HG03175 (cell line): ENCODE data around the gene TBC1D5.
A peak's percentile ranks its signal among the peaks of the same experiment; 100 is the strongest.
"Not testable (repeated sequence)": the region's sequence is repeated elsewhere in the genome, so short reads cannot be mapped to it uniquely, and the experiment has no call there.

Source experiments
- ATAC-seq: cut with Tn5 transposase; IDR thresholded peaks from one replicate; pipeline ENCODE4 v1.9.1; 2021; ENCODE audit warnings: mild to moderate bottlenecking, moderate library complexity; ENCODE audit not compliant: unreplicated experiment

Gene TBC1D5

GRCh38 chr3:17749281-17749680, 6.8 kb upstream of the TBC1D5 start:
- ATAC-seq, result peak; percentile 45

GRCh38 chr3:17747890-17748247, 5.4 kb upstream of the TBC1D5 start:
- no peak for ATAC-seq

- peak; percentile 65 for ATAC-seq
Measured at GRCh38 chr3:17747174-17747889, 4.9 kb upstream of the TBC1D5 start.

- no peak for ATAC-seq
Measured at GRCh38 chr3:17745894-17746293, 3.5 kb upstream of the TBC1D5 start.

- ATAC-seq, result no peak
Measured at GRCh38 chr3:17745301-17745700, 2.9 kb upstream of the TBC1D5 start.

GRCh38 chr3:17744693-17745092, 2.3 kb upstream of the TBC1D5 start:
- no peak for ATAC-seq

GRCh38 chr3:17743658-17743995, 1.2 kb upstream of the TBC1D5 start:
- no peak for ATAC-seq

- ATAC-seq, result peak; percentile 1
Measured at GRCh38 chr3:17742880-17743657, 638 bp upstream of the TBC1D5 start.

GRCh38 chr3:17741621-17742101, 770 bp downstream of the TBC1D5 start:
- no peak for ATAC-seq

- no peak for ATAC-seq
Measured at GRCh38 chr3:17740721-17741141, 1.7 kb downstream of the TBC1D5 start.

GRCh38 chr3:17738921-17739320, 3.5 kb downstream of the TBC1D5 start:
- no peak for ATAC-seq

- no peak for ATAC-seq
Measured at GRCh38 chr3:17738219-17738618, 4.2 kb downstream of the TBC1D5 start.

GRCh38 chr3:17737591-17737990, 4.8 kb downstream of the TBC1D5 start:
- no peak for ATAC-seq

- not testable (repeated sequence) for ATAC-seq
Measured at GRCh38 chr3:17735362-17735761, 7.1 kb downstream of the TBC1D5 start.

GRCh38 chr3:17733768-17734167, 8.7 kb downstream of the TBC1D5 start:
- no peak for ATAC-seq

GRCh38 chr3:17733215-17733614, 9.2 kb downstream of the TBC1D5 start:
- ATAC-seq, result no peak

- no peak for ATAC-seq
Measured at GRCh38 chr3:17730318-17730967, 12.0 kb downstream of the TBC1D5 start.

GRCh38 chr3:17726313-17726712, 16.1 kb downstream of the TBC1D5 start:
- ATAC-seq, result no peak

GRCh38 chr3:17725844-17726243, 16.6 kb downstream of the TBC1D5 start:
- ATAC-seq, result not testable (repeated sequence)

GRCh38 chr3:17724948-17725347, 17.5 kb downstream of the TBC1D5 start:
- ATAC-seq, result no peak

- no peak for ATAC-seq
Measured at GRCh38 chr3:17724122-17724521, 18.3 kb downstream of the TBC1D5 start.

- ATAC-seq, result no peak
Measured at GRCh38 chr3:17717411-17717810, 25.0 kb downstream of the TBC1D5 start.
